ENCODE results near the gene TNFAIP6.

GRCh38 chr2:151343073-151343472, 14.3 kb upstream of the TNFAIP6 start:
- TF ChIP-seq, protein P1, sequence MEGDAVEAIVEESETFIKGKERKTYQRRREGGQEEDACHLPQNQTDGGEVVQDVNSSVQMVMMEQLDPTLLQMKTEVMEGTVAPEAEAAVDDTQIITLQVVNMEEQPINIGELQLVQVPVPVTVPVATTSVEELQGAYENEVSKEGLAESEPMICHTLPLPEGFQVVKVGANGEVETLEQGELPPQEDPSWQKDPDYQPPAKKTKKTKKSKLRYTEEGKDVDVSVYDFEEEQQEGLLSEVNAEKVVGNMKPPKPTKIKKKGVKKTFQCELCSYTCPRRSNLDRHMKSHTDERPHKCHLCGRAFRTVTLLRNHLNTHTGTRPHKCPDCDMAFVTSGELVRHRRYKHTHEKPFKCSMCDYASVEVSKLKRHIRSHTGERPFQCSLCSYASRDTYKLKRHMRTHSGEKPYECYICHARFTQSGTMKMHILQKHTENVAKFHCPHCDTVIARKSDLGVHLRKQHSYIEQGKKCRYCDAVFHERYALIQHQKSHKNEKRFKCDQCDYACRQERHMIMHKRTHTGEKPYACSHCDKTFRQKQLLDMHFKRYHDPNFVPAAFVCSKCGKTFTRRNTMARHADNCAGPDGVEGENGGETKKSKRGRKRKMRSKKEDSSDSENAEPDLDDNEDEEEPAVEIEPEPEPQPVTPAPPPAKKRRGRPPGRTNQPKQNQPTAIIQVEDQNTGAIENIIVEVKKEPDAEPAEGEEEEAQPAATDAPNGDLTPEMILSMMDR (IDR thresholded peaks at IDR 0.05; ENCODE audit: insufficient read depth, low read length), result no peak
- no peak for TF ChIP-seq POLR2AphosphoS5 (IDR thresholded peaks at IDR 0.05; ENCODE audit: low read depth)
- TF ChIP-seq, protein P2, sequence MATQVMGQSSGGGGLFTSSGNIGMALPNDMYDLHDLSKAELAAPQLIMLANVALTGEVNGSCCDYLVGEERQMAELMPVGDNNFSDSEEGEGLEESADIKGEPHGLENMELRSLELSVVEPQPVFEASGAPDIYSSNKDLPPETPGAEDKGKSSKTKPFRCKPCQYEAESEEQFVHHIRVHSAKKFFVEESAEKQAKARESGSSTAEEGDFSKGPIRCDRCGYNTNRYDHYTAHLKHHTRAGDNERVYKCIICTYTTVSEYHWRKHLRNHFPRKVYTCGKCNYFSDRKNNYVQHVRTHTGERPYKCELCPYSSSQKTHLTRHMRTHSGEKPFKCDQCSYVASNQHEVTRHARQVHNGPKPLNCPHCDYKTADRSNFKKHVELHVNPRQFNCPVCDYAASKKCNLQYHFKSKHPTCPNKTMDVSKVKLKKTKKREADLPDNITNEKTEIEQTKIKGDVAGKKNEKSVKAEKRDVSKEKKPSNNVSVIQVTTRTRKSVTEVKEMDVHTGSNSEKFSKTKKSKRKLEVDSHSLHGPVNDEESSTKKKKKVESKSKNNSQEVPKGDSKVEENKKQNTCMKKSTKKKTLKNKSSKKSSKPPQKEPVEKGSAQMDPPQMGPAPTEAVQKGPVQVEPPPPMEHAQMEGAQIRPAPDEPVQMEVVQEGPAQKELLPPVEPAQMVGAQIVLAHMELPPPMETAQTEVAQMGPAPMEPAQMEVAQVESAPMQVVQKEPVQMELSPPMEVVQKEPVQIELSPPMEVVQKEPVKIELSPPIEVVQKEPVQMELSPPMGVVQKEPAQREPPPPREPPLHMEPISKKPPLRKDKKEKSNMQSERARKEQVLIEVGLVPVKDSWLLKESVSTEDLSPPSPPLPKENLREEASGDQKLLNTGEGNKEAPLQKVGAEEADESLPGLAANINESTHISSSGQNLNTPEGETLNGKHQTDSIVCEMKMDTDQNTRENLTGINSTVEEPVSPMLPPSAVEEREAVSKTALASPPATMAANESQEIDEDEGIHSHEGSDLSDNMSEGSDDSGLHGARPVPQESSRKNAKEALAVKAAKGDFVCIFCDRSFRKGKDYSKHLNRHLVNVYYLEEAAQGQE (IDR thresholded peaks at IDR 0.05; ENCODE audit: insufficient replicate concordance, low read depth), result no peak
